Suppressor macrophage treated with lipopolysaccharide for 4 hours (primary cell): Measurements from ENCODE around the gene C18orf54.
A peak's percentile ranks its signal among the peaks of the same experiment; 100 is the strongest.
"Not testable (repeated sequence)": the region's sequence is repeated elsewhere in the genome, so short reads cannot be mapped to it uniquely, and the experiment has no call there.

ENCODE experiments used
- DNase-seq: peaks from one replicate; pipeline ENCODE4 v3.0.0-alpha.2; 2020

The C18orf54 gene

DNA sequence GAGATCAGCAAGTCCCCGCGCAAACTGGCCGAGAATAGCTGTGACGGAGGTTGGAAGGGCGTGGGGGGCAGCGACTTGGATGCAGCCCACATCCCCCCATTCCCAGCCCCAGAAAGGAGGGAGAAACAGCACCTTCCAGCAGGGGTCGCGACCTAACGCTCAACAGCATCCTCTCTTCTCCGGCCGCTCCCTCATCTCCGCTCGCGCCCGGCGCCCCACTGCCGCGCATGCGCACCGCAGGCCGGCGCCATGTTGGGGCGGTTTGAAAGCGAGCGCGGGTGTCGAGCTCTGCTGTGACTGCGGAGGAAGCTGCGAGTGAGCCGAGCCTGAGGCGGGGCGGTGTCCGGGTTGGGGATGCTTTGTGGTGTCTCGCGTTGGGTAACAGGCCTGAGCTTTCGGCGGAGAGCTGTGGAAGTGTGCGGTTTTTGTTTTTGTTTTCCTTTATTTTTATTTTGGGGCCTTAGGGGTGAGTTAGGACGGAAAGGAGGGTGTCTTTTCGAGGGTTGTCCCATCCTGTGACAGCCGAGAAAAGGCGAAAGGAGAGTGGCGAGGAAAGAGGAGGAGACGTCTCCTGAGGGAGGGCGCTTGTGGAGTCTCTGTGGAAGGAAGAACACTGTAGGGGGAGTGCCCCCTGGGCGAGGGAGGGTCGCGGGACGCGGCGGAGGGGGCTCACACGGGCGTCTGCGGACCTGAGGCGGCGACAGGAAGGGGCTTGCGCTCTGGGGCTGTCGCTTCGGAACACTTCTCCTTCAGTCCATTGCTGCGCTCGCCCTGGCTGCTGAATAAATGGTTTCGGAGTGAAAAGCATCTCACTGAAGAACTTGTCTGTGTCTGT lies at the start of gene C18orf54, which contains the start of gene STARD6:
TSS of gene C18orf54 (plus strand) at position 247 of the 835 bp plus-strand sequence. CDS start 2,667 bp downstream, outside the sequence.
TSS of gene STARD6 (minus strand) at position 199 of the 835 bp plus-strand sequence. CDS start 3,285 bp downstream, outside the sequence.
- peak; percentile 95 for DNase-seq

DNA sequence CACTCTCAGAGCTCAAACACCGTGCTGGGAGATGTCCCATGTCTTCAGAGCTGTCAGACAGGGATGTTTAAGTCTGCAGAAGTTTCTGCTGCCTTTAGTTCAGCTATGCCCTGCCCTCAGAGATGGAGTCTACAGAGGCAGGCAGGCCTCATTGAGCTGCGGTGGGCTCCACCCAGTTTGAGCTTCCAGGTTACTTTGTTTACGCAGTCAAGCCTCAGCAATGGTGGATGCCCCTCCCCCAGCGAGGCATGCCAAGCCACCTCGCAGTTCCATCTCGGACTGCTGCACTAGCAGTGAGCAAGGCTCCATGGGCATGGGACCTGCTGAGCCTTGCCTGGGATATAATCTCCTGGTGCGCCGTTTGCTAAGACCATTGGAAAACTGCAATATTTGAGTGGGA lies 48.1 kb upstream of the C18orf54 start:
- DNase-seq: not testable (repeated sequence)

DNA sequence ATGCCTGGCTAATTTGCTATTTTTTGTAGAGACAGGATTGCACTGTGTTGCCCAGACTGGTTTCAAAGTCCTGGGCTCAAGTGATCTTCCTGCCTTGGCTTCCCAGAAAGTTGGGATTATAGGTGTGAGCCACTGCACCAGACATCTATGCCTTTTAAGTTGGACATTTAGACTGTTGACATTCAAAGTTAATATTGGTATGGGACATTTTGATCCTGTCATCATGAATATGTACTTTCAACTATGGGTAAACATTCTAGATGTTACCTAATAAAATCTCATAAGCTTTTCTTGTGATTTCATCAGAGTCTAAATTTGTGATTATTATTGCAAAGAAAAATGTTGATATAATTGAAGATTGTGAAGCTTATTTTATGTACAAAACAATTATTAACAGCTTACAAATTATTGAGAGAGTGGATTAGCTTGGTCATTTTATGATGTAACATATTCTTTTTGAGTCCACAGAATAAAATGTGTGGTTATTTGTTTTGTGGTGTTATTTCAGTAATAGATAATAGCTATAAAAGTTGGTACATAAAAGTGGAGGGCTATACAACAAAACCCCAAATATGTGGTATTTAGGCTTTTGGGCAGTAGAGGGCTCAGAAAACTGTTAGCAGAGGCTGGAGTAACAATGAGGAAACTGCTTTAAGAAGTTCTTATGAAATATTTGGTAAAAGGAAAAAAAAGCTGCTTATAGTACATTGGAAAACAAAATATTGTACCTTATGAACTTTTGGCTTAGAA lies 41.5 kb upstream of the C18orf54 start:
- DNase-seq: no peak

DNA sequence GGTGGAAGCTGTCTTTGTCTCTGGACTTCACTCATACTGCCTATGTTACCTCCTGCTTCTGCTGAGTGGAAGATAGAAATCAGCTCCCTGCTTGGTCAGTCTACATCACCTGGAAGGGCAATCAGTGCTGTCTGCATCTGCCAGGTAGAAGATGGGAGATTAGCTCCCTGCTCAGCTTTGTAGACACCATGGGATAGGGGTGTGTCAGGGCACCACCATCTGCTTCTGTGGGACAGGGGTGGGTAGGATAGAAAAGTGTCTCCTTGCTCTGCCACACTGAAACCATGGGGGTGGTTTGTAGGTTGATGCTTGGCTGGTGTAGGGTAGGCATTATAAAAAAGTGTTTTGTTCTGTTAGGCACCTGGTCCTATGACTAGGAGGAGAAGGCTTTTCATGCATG lies 34.1 kb upstream of the C18orf54 start:
- no peak for DNase-seq

DNA sequence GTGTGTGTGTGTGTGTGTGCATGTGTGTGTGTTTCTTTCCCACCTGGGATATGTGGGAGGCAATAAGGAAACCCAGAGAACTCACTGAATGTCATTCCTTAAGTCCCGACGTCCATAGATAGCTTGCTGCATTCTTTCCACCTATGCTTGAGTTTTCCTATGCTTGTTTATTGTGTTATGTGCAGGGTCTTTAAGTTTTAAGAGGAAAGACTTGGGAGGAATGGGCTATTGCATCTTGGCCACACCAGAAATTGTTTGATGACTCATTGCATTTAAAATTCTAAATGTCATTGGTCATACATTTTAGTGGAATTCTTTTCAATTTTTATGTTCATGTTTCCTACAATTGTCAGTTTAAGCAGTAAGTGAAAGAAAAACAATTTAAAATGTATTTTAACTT lies 33.7 kb upstream of the C18orf54 start:
- DNase-seq: no peak

DNA sequence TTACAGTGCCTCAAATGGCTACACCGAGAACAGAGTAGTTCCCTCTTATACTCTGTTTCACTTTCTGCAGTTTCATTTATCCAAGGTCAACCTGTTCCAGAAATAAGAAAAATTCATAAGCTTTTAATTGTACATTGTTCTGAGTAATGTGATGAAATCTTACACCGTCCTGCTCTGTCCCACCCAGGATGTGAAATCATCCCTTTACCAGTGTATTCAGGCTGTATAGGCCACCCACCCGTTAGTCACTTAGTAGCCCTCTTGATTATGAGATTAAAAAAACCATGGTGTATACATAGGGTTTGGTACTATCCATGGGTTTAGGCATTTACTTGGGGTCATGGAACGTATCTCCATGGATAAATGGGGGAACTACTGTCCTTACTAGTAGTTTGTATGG lies 29.9 kb upstream of the C18orf54 start:
- peak; percentile 2 for DNase-seq

DNA sequence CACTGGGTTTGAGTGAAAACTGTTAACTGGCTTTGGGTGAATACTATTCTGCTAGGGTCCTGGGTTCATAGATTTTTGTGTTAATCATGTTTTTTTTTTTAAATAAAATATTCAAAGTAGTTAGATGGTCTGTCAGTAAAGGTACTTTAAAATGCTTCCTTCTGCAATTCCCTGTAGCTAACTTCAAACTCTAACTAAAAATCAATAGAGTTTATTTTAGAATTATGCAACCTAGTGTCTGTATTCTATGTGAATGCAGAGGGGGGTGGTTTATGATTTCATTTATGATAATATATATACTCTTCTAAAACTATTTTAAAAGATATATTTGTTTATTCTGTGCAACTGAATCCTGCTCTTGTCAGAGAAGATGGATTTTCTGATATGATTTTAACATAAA lies 27.9 kb upstream of the C18orf54 start:
- no peak for DNase-seq

DNA sequence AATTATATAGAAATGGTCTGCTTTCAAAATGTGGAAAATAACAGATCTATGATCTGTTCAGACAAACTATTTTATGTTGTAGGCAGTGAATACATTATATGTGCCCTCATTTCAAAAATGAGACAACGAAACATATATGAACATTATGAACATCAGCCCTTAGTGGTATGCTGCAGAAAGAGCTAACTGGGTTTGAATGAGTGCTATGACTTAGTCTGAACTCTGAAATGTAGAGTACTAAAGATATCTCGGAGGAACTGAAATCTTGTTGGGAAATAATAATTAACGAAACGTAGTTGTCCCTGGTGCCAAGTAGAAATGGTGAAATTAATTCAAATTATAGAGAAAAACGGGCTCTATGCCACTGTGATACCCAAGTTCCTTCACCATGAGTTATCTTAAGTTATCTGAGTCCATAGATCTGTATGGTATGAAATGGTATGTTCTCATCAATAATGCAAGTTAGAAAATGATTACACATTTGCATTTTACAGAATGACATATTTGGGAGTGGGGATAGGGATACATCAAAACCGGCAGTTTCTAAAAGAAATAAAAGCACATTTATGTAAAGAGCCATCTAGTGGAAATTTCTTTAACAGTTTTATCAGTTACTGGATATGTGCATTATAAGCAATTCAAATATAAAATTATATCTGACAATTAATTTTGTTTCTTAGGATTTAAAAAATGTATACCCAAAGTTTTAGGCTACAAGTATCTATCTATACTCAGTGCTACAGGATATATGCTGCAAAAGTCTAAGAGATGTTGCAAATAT lies 26.7 kb upstream of the C18orf54 start:
- DNase-seq: peak; percentile 4

DNA sequence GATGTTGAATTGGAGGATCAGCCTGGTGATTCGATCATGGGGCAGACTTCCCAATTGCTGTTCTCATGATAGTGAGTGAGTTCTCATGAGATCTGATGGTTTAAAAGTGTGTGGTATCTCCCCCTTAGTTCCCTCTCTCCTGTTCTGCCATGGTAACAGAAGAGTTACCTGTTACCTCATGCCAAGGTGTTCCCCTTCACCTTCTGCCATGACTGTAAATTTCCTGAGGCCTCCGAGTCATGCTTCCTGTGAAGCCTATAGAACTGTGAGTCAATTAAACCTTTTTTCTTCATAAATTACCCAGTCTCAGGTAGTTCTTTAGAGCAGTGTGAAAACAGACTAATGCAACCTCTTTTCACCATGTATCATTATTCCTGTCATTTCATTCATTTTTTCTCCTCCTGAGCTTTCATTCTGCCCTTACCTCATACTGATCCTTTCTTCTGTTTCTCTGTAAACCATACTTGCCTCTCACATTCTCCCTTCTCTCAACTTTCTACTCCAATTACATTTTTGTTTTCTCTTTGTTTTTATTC lies 22.0 kb upstream of the C18orf54 start:
- no peak for DNase-seq

DNA sequence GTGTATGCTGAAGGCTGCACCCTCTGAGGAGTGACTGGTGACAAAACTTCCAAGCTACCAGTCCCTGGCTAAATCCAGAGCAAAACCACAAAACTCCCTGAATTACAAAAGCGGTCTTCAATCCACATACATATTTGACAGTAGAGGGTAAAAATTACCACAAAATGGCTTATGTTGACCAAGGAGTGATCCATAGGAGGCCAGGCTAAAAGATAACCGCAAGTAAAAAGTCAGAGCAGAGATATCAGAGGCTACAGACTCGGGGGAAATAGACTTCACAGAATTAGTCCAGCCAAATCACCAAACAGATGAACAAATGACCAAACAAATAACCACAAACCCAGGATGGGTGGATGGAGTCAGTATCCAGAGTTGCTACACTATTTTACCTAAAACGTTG lies 19.5 kb upstream of the C18orf54 start:
- no peak for DNase-seq

DNA sequence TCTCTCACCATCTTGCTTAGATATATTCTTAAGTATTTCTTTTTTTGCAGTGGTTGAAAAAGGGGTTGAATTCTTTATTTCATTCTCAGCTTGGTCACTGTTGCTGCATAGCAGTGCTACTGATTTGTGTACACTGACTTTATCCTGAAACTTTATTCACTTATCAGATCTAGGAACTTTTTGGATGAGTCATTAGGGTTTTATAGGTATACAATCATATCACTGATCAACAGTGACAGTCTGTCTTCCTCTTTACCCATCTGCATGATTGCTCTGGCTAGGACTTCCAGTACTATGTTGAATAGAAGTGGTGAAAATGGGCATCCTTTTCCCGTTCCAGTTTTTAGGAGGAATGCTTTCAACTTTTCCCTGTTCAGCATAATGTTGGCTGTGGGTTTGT lies 6.5 kb upstream of the C18orf54 start:
- DNase-seq: no peak

DNA sequence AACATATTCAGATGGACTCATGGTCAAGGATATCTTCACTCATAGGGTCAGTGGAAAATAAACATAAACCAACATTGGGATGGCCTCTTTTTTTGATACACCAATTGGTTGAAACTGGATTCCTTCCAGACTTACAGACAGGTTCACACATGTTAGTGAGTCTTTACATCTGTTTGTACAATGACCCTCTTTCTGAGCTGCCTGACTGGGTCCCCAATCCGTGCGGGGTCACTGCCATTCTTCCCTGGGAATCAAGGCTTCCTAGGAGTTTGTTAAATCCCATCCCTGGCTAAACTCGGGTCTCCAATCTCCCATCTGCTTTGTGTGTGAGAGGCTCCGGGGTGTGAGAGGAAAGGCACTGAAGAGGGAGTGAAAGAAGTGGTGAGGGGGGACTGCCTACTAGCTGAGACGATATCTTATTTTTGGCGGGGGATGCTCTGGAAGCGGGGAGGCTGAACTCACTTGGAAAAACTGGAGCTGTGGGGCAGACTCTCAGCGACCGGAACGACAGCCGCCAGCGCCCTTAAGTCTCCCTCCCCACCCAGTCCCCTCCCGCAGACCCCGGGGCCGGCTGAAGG lies 535 bp upstream of the C18orf54 start:
- peak; percentile 1 for DNase-seq

DNA sequence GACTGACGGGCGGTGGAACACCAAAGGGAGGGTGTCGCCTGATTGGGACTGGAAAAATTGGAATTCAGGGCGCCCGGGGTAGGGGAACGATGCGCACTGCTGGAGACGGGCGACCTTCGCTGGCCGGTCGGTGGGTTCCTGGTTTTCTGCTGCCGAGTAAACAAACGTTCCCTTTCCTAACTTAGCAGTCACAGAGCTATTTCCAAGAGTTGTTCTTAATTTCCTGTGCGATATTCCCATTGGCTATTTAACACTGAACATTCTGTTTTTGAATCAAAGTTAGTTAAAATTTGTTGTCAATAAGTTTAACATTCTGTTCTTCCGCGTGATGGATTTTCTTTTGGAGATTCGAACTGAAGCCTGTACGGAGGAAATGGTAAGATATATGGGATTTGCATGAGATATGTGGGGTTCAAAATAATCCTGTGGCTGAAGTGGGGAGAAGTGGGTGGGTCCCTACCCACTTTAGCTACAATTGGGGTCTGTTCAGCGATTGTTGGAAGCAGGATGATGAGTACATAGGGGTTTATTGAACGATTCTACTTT lies 862 bp downstream of the C18orf54 start:
- DNase-seq: no peak

DNA sequence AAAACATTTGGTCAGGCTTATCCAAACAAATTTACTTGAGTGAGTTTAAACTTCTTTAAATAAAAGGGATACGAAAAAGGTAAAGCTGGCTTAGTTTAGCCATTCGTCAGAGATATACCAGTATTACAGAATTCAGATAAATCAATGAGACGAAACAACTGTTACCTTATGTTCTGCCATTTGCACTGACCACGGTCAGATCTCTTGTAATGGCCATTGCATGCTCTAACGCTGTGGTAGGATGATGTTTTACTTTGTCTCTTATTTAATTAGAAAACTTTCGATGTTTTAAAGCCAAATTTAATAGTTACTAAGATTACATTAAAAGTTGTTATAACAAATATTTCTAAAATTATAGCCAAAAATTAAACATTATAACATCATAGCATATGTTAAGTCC lies 1.5 kb downstream of the C18orf54 start:
- DNase-seq: no peak

DNA sequence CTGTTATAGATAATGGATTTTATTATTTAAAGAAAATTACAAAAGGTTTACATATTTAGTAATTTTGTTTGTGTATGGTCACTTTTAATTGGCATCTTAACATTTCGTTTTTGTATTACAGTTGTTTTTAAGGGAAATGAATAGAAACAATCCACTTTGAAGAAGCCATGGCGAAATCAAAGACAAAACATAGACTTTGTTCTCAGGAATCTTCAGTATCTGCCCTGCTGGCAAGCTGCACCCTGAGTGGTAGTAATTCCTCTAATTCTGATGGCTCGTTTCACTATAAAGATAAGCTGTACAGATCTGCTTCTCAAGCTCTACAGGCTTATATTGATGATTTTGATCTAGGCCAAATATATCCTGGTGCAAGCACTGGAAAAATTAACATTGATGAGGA lies 2.7 kb downstream of the C18orf54 start:
- no peak for DNase-seq

DNA sequence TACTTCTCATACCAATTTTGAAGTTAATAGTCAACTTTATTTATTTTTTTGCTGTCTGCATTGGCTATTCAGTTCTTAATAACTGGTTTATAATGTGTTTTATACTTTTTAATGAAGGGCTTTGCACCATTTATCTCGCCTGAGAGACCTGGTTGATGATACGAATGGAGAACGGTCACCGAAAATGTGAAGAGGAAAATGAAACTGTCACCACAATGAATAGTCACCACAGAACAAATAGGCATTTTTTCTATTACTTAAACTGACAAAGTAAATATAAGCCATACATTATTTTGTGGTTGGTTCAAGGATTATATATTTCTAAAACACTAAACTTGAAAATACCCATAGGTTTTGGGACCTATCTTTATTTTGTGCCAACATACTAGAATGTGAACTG lies 20.4 kb downstream of the C18orf54 start:
- DNase-seq: no peak

DNA sequence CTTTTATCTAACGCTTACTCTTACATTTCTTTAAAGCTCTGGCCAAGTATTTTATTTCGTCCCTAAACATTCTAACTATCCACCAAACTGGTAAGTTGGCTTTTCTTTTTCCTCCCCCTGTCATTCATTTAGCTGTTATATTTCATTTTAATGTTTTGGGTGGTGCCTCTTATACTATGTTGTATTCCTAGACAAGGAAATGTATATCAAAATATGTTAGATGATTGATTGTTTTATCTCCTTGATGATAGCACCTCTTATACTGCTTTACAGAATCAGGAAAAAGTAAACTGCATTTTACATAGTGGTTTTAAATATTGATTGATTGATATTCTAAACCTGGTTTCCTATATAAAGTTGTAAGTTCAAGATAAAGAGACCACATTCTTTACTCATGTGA lies 23.9 kb downstream of the C18orf54 start:
- no peak for DNase-seq

DNA sequence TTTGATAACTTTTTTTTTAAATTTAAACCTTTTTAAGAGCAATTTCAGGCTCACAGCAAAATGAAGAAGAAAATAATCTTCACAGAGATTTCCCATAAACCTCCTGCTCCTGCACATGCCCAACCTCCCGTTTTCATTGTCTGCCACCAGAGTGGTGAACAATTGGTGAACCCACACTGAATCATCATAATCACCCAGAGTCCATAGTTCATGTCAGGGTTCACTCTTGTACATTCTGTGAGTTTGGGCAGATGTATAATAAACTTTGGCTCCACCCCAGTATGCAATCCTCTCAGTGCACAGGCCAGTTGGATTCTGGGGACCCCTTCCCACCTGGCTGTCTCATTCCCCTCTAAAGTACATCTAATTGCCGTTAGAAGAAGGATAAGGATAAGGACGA lies 24.4 kb downstream of the C18orf54 start:
- no peak for DNase-seq

DNA sequence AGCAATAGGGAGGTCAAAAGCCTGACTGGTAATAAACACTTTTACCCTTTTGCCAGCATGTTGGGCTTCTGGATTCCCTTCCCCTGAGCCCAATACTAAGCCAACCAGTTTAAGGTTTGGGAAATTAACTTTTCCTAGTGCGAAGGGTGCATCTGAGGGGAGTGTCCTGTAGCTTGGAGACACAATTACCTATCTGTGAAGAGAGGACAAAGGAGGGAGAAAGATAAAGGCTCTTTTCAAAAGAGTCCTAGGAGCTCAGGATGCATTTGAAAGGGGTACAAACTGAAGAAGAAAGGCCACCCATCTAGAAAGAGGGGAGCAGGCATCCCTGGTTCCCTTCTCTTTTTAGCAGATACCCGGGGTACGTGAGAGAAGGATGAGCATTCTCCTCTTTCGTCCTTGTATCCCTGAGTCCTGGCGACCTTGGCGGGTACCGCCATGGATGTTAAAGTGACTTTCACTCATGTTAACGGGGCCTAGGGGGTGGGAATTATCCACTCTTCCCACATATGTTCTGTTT lies 25.1 kb downstream of the C18orf54 start:
- DNase-seq: no peak

DNA sequence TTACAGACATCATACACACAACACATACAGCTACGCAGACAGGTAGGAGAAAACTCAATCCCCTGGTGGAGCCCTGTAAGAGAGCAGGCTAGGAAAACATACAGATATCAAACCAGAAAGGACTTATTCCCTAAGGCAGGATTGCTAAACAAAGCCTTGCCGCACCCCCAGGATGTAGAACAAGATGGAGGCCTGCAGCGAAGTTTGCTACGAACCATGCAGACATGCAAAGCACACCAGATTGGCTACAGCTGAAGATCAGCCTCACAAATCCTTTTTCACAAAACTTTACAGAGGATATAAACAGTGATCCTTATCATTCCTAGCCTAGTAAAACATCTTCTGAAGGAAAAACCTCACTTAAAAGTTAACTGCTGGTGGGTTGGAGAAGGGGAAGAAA lies 28.3 kb downstream of the C18orf54 start:
- DNase-seq: no peak

DNA sequence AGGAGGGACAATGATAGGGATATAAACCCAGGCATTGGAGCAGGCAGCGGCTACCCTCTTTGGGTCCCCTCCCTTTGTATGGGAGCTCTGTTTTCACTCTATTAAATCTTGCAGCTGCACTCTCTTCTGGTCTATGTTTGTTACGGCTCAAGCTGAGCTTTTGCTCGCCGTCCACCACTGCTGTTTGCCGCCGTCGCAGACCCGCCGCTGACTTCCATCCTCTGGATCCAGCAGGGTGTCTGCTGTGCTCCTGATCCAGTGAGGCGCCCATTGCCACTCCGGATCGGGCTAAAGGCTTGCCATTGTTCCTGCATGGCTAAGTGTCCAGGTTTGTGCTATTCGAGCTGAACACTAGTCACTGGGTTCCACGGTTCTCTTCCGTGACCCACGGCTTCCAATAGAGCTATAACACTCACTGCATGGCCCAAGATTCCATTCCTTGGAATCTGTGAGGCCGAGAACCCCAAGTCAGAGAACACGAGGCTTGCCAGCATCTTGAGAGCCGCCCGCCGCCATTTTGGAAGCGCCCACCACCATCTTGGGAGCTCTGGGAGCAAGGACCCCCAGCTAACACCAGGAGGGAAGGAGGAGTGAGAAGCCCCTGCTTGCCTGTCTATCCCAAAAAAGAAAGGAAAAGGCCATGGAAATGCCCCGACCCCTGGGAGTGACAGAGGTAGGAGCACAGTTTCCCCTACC lies 29.2 kb downstream of the C18orf54 start:
- DNase-seq: not testable (repeated sequence)
